Hindlimb muscle (tissue), 1 donor: ENCODE measurements around the gene RASSF8. TPM values are rescaled to one million over a fixed set of nuclear protein-coding genes. Genes with fewer than 3 reads are reported as not detected.

Source experiments
- DNase-seq: peaks from one replicate; pipeline ENCODE4 v3.0.0-alpha.2; 2013
- polyA plus RNA-seq: library from polyadenylated mRNA; unstranded; fragments of 120-200 nt; gene quantifications from one replicate; pipeline ENCODE4 v1.2.1, GENCODE V29; 2013; ENCODE audit not compliant: insufficient read length

Gene RASSF8
- polyA plus RNA-seq, 1 donor, result 18.2 TPM

DNA sequence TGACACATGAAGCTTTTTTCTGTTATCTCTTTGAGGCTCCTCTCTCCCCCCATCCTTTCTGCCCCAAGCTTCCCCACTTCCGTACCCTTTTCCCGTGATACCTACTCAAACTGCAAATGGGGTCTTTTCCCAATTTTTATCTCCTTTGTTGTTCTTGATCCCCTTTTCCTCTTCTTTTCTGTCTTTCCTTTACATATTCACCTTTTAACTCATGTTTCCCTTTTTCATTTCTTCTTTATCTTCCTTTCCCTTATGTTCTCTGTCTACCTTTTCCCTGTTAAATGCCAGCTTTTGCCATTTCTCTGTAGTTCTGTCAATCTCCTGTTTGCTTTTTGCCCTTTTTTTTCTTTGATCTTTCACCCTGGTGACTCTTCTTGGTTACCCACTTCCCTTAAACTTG is 168.9 kb downstream of the RASSF8 start:
- no peak for DNase-seq

- no peak for DNase-seq
Observed at GRCh38 chr12:26128168-26128567, 169.7 kb downstream of the RASSF8 start.

Other genes starting within 250 kb of the RASSF8 start
- gene BHLHE41, start 166.4 kb downstream of the RASSF8 start, polyA plus RNA-seq, result 3.7 TPM
- gene SSPN, start 236.9 kb downstream of the RASSF8 start, polyA plus RNA-seq, result 121 TPM